ENCODE results near the gene ONECUT3. TPM values are rescaled to one million over a fixed set of nuclear protein-coding genes. Genes with fewer than 3 reads are reported as not detected.
A peak's percentile ranks its signal among the peaks of the same experiment; 100 is the strongest.

The ONECUT3 gene
- total and polyA plus RNA-seq, 9 of the 15 experiments (the other 6 are each of a cell fraction or from before 2014, with no cell fraction given): not detected

GRCh38 chr19:1766800-1767352 is 13.6 kb downstream of the ONECUT3 start (continued):
- no peak for TF ChIP-seq ZBTB34 (CRISPR knock-in tag; IDR thresholded peaks at IDR 0.05)
- TF ChIP-seq SPI1 (IDR thresholded peaks at IDR 0.05; ENCODE audit: borderline replicate concordance, low read depth, low read length): no peak
- TF ChIP-seq, protein P1, sequence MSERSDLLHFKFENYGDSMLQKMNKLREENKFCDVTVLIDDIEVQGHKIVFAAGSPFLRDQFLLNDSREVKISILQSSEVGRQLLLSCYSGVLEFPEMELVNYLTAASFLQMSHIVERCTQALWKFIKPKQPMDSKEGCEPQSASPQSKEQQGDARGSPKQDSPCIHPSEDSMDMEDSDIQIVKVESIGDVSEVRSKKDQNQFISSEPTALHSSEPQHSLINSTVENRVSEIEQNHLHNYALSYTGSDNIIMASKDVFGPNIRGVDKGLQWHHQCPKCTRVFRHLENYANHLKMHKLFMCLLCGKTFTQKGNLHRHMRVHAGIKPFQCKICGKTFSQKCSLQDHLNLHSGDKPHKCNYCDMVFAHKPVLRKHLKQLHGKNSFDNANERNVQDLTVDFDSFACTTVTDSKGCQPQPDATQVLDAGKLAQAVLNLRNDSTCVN (CRISPR knock-in tag; IDR thresholded peaks at IDR 0.05): no peak
- 0 out of 2 replicates have a peak, but pooled peaks have one; percentile 2 for TF ChIP-seq SMC3 (conservative IDR thresholded peaks at IDR 0.05; ENCODE audit: insufficient read depth, low read depth, low read length)
- no peak for TF ChIP-seq ZC3H11A (IDR thresholded peaks at IDR 0.05; ENCODE audit: low read depth, low read length)
- 0 out of 2 replicates have a peak, but pooled peaks have one; percentile 37 for TF ChIP-seq NFRKB (IDR thresholded peaks at IDR 0.05; ENCODE audit: low read depth)
- TF ChIP-seq PRPF4 (IDR thresholded peaks at IDR 0.05; ENCODE audit: insufficient read depth, low read depth, low read length, poor library complexity, severe bottlenecking): no peak
- TF ChIP-seq LCOR (CRISPR knock-in tag; IDR thresholded peaks at IDR 0.05): no peak
- TF ChIP-seq, protein P2, sequence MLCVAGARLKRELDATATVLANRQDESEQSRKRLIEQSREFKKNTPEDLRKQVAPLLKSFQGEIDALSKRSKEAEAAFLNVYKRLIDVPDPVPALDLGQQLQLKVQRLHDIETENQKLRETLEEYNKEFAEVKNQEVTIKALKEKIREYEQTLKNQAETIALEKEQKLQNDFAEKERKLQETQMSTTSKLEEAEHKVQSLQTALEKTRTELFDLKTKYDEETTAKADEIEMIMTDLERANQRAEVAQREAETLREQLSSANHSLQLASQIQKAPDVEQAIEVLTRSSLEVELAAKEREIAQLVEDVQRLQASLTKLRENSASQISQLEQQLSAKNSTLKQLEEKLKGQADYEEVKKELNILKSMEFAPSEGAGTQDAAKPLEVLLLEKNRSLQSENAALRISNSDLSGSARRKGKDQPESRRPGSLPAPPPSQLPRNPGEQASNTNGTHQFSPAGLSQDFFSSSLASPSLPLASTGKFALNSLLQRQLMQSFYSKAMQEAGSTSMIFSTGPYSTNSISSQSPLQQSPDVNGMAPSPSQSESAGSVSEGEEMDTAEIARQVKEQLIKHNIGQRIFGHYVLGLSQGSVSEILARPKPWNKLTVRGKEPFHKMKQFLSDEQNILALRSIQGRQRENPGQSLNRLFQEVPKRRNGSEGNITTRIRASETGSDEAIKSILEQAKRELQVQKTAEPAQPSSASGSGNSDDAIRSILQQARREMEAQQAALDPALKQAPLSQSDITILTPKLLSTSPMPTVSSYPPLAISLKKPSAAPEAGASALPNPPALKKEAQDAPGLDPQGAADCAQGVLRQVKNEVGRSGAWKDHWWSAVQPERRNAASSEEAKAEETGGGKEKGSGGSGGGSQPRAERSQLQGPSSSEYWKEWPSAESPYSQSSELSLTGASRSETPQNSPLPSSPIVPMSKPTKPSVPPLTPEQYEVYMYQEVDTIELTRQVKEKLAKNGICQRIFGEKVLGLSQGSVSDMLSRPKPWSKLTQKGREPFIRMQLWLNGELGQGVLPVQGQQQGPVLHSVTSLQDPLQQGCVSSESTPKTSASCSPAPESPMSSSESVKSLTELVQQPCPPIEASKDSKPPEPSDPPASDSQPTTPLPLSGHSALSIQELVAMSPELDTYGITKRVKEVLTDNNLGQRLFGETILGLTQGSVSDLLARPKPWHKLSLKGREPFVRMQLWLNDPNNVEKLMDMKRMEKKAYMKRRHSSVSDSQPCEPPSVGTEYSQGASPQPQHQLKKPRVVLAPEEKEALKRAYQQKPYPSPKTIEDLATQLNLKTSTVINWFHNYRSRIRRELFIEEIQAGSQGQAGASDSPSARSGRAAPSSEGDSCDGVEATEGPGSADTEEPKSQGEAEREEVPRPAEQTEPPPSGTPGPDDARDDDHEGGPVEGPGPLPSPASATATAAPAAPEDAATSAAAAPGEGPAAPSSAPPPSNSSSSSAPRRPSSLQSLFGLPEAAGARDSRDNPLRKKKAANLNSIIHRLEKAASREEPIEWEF (CRISPR knock-in tag; IDR thresholded peaks at IDR 0.05): no peak
- TF ChIP-seq RREB1 (CRISPR knock-in tag; IDR thresholded peaks at IDR 0.05): no peak
- TF ChIP-seq KDM4B (IDR thresholded peaks at IDR 0.05; ENCODE audit: borderline replicate concordance in 2 of 2, low read depth in 1 of 2): no peak
- no peak for TF ChIP-seq ZBTB12 (CRISPR knock-in tag; IDR thresholded peaks at IDR 0.05)
